K562 (cell line): ENCODE results near the gene ACTA2. TPM values are rescaled to one million over a fixed set of nuclear protein-coding genes. Genes with fewer than 3 reads are reported as not detected.

Experiments used
- ATAC-seq: fragments of 200-7000 bp; cut with Tn5 transposase; 3 replicates; pipeline ENCODE4 v1.9.1; 2020; ENCODE audit warnings: moderate library complexity
- BruUV-seq: library from RNA; stranded (reverse); fragments of 400-500 nt; replicated peaks from 2 replicates; lab custom pipeline; 2021; lab: Mats Ljungman, UMichigan
- CTCF ChIA-PET: fragments of 300-600 bp; formaldehyde crosslinking; extraction: SDS; loops from one replicate; lab custom pipeline; 2021; ENCODE audit warnings: low intra/inter-chr PET ratio; lab: Yijun Ruan, JAX
- POLR2A ChIA-PET: fragments of 300-600, 350-650 bp; sonication (Branson Sonifier 250); formaldehyde crosslinking; extraction: SDS; loops from one replicate; lab custom pipeline; 2021; ENCODE audit warnings: antibody characterized with exemption, inconsistent platforms; lab: Yijun Ruan, JAX
- DNase-seq, 4 experiments: peaks; one replicate each; pipeline versions ENCODE4 v3.0.0 to v3.0.0-alpha.2; 2011 to 2018; ENCODE audit warnings: low spot score in 3 of 4, mixed read lengths in 3 of 4; ENCODE audit errors: extremely low read depth in 1 of 4
- FAIRE-seq: peaks from 2 replicates; lab custom pipeline; 2011; peaks lifted over from hg19 to GRCh38; lab: Jason Lieb, UNC
- H2AFZ ChIP-seq: 2 replicates; pipeline ENCODE4 v1.6.0; 2011; ENCODE audit warnings: low read depth, low read length, control low read depth, inconsistent platforms
- H3K27ac ChIP-seq: fragments of 200-600 bp; 3 replicates; pipeline ENCODE4 v1.8.0; 2011; ENCODE audit warnings: low read depth, mild to moderate bottlenecking, control low read depth, inconsistent platforms, low read length, moderate library complexity, mixed read lengths; ENCODE audit errors: extremely low read depth
- H3K27me3 ChIP-seq, 2 experiments: fragments of 300-600 bp in 1 of 2; 2 replicates in 1 of 2; 3 replicates in 1 of 2; pipeline versions ENCODE4 v1.6.0 to v1.8.0; 2011; ENCODE audit warnings: inconsistent platforms in 2 of 2, low read length in 2 of 2, mild to moderate bottlenecking in 1 of 2, mixed read lengths in 1 of 2, moderate library complexity in 1 of 2; ENCODE audit not compliant: control insufficient read depth in 2 of 2, insufficient read depth in 2 of 2
- H3K36me3 ChIP-seq: fragments of 300-600 bp; 3 replicates; pipeline ENCODE4 v1.8.0; 2011; ENCODE audit warnings: mild to moderate bottlenecking, low read length, inconsistent platforms; ENCODE audit not compliant: control insufficient read depth, insufficient read depth
- H3K4me1 ChIP-seq, 2 experiments: fragments of 200-600 bp in 1 of 2; replicated peaks in 1 of 2; 2 replicates in 1 of 2; 3 replicates in 1 of 2; pipeline versions ENCODE4 v1.5.1 to v1.8.0; 2011; ENCODE audit warnings: inconsistent platforms in 2 of 2, low read length in 2 of 2, mild to moderate bottlenecking in 1 of 2, mixed read lengths in 1 of 2, moderate library complexity in 1 of 2; ENCODE audit not compliant: control insufficient read depth in 2 of 2, insufficient read depth in 2 of 2
- H3K4me2 ChIP-seq: 2 replicates; pipeline ENCODE4 v1.6.1; 2011; ENCODE audit warnings: low read length, control low read depth, inconsistent platforms, mixed read lengths; ENCODE audit not compliant: insufficient read depth
- H3K4me3 ChIP-seq: fragments of 200-600 bp; sonication (generic), shearing (Covaris generic); 2 replicates; pipeline ENCODE4 v1.5.1; 2016; ENCODE audit warnings: control low read depth, inconsistent platforms
- H3K79me2 ChIP-seq: fragments of 200-600 bp; 3 replicates; pipeline ENCODE4 v1.8.0; 2011; ENCODE audit warnings: low read length, inconsistent platforms; ENCODE audit not compliant: control insufficient read depth, insufficient read depth
- H3K9ac ChIP-seq, 2 experiments: 2 replicates each; pipeline versions ENCODE4 v1.6.0 to v1.6.1; 2011; ENCODE audit warnings: low read depth in 2 of 2, low read length in 2 of 2, control low read depth in 1 of 2, inconsistent platforms in 1 of 2, mild to moderate bottlenecking in 1 of 2, mixed read lengths in 1 of 2; ENCODE audit not compliant: insufficient read depth in 1 of 2
- H3K9me1 ChIP-seq: one replicate; pipeline ENCODE4 v1.6.0; 2011; ENCODE audit warnings: inconsistent platforms, mild to moderate bottlenecking, low read length, moderate library complexity; ENCODE audit not compliant: control insufficient read depth, insufficient read depth
- H3K9me3 ChIP-seq: replicated peaks from 2 replicates; pipeline ENCODE4 v1.5.1; 2011; ENCODE audit warnings: low read depth, low read length, inconsistent platforms; ENCODE audit not compliant: control insufficient read depth, insufficient read depth
- H4K20me1 ChIP-seq: replicated peaks from 2 replicates; pipeline ENCODE4 v1.6.1; 2011; ENCODE audit warnings: low read length, inconsistent platforms, mixed read lengths; ENCODE audit not compliant: control insufficient read depth, insufficient read depth
- KAT2B ChIP-seq: IDR thresholded peaks from one replicate; pipeline ENCODE4 v1.6.1; 2012; ENCODE audit warnings: low read depth, mild to moderate bottlenecking, control low read depth, inconsistent platforms, low read length, moderate library complexity
- MAFG ChIP-seq: fragments of 450-650 bp; conservative IDR thresholded peaks from 2 replicates; pipeline ENCODE4 v1.6.1; 2016; ENCODE audit warnings: missing genetic modification characterization, missing compliant biosample characterization
- RAD51 ChIP-seq: fragments of 450-650 bp; IDR thresholded peaks from 2 replicates; pipeline ENCODE4 v1.7.1; 2016; ENCODE audit warnings: low read depth, mild to moderate bottlenecking, borderline replicate concordance
- ZMIZ1 ChIP-seq, 2 experiments: fragments of 150-350 bp in 1 of 2; IDR thresholded peaks; 2 replicates each; pipeline ENCODE4 v1.6.1; 2012 to 2016; ENCODE audit warnings: low read depth in 2 of 2, low read length in 2 of 2, mild to moderate bottlenecking in 1 of 2, moderate library complexity in 1 of 2
- ZNF316 ChIP-seq: fragments of 450-650 bp; IDR thresholded peaks from 2 replicates; pipeline ENCODE4 v1.6.1; 2016
- ZNF695 ChIP-seq: fragments of 450-650 bp; formaldehyde crosslinking; IDR thresholded peaks from 2 replicates; pipeline ENCODE4 v1.4.0; 2020; ENCODE audit warnings: mild to moderate bottlenecking, moderate library complexity
- WGBS: fragments of 100-300 bp; shearing (Covaris generic); methylation state at CpG from one replicate; pipeline ENCODE4 v1.1.6; 2016; ENCODE audit warnings: low coverage, mixed read lengths; ENCODE audit not compliant: insufficient coverage; ENCODE audit errors: missing lambda C conversion rate; 5-methylcytosine and 5-hydroxymethylcytosine counted together
- in situ Hi-C: fragments of 300-500 bp; cut with MboI; formaldehyde crosslinking; loops from 4 replicates; pipeline ENCODE4 v1.15.0; 2018; ENCODE audit warnings: inconsistent platforms, mixed read lengths
- intact Hi-C: fragments of 100-400 bp; cut with micrococcal nuclease; formaldehyde crosslinking; loops from 2 replicates; pipeline ENCODE4 v1.14.2; 2022
- polyA plus RNA-seq, 8 experiments: library from polyadenylated mRNA; depleted of rRNA in 4 of 8; stranded (reverse) in 5 of 8; unstranded in 3 of 8; fragments of >200 nt; fragmentation: Nextera tagmentation in 2 of 8; fragmentation: Illumina TruSeq in 1 of 8; extraction: Ambion mirVana in 2 of 8; extraction: Trizol in 1 of 8; gene quantifications; 2 replicates each; pipeline versions ENCODE4 v1.2.1 to v1.2.3, GENCODE V29; 2011 to 2014; ENCODE audit warnings: inconsistent platforms in 1 of 8, missing spikeins in 1 of 8
- total RNA-seq, 7 experiments: library from RNA; depleted of rRNA in 6 of 7; stranded (reverse); fragments of >200 nt in 6 of 7; fragmentation: Illumina TruSeq in 2 of 7; extraction: Trizol in 2 of 7; gene quantifications; 2 replicates each; pipeline versions ENCODE4 v1.2.1 to v1.2.3, GENCODE V29; 2011 to 2021; ENCODE audit warnings: low replicate concordance in 1 of 7

Gene ACTA2
- total and polyA plus RNA-seq, 9 of the 15 experiments (the other 6 are each of a cell fraction or from before 2014, with no cell fraction given), result 0.15 to 1.0 (median 0.38) TPM; not detected in 3

GRCh38 chr10:88913127-88913526 lies 39.4 kb downstream of the ACTA2 start:
- H4K20me1 ChIP-seq, result no peaks in the 10 kb centered on the region
- DNase-seq, result no peak
- ATAC-seq, result no peak
- no peaks in the 10 kb centered on the region for H3K79me2 ChIP-seq
- H3K4me3 ChIP-seq, result no peak overlapping the region
- BruUV-seq, result no TSS peak
- no peaks in the 10 kb centered on the region for H3K36me3 ChIP-seq
- FAIRE-seq, result no peak
- no peaks in the 10 kb centered on the region for H3K9me3 ChIP-seq
- no peaks in the 10 kb centered on the region for H3K4me1 ChIP-seq
- peak; percentile 26; the same call in 1 of the 2 replicates for TF ChIP-seq ZNF316
- no peak for TF ChIP-seq KAT2B
- 0 out of 2 replicates have a peak, but pooled peaks have one; percentile 15 for TF ChIP-seq MAFG (tag)
- TF ChIP-seq, all 486 proteins: peak for 2
- CTCF ChIA-PET, result no interaction called here
- Histone ChIP-seq H3K9me1 (no peaks in the 10 kb centered on the region), H3K27me3 (no peaks in the 10 kb centered on the region), H2AFZ (no peak overlapping the region), H3K4me2 (no peak overlapping the region), H3K9ac (no peak overlapping the region), H3K27ac (no peak overlapping the region)
- in situ Hi-C loops, result no loop called here
- POLR2A ChIA-PET, result interaction anchor here (0.6 kb wide), 1 partner anchor 764 kb away, joined by 3 read pairs; no protein-coding TSS in a partner anchor
- WGBS, result 1% methylated on average over 9 of the region's 9 CpGs
- intact Hi-C loops, result no loop called here

GRCh38 chr10:88911851-88912250 lies 40.7 kb downstream of the ACTA2 start:
- Histone ChIP-seq H3K9me3 (no peaks in the 10 kb centered on the region), H3K4me3 (no peak overlapping the region), H3K36me3 (no peaks in the 10 kb centered on the region), H4K20me1 (no peaks in the 10 kb centered on the region), H3K27me3 (no peaks in the 10 kb centered on the region), H3K4me2 (no peak overlapping the region), H3K27ac (no peak overlapping the region), H3K79me2 (no peaks in the 10 kb centered on the region), H3K9me1 (no peaks in the 10 kb centered on the region), H3K9ac (no peak overlapping the region), H3K4me1 (no peaks in the 10 kb centered on the region), H2AFZ (no peak overlapping the region)
- intact Hi-C loops, result no loop called here
- no peak for ATAC-seq
- no peak for DNase-seq
- POLR2A ChIA-PET, result no interaction called here
- TF ChIP-seq ZNF695 (CRISPR knock-in tag), result no peak
- TF ChIP-seq ZMIZ1 (IDR thresholded peaks at IDR 0.05; ENCODE audit: low read depth in 2 of 2, low read length in 2 of 2), result no peak
- TF ChIP-seq RAD51, result no peak
- in situ Hi-C loops, result no loop called here
- FAIRE-seq, result no peak
- CTCF ChIA-PET, result no interaction called here
- 0% methylated on average over 3 of the region's 3 CpGs for WGBS
- no TSS peak for BruUV-seq
